HCT116 (cell line): Measurements from ENCODE around the gene STK39. TPM values are rescaled to one million over a fixed set of nuclear protein-coding genes. Genes with fewer than 3 reads are reported as not detected.

Experiments used
- ATAC-seq: fragments of 200-7000 bp; cut with Tn5 transposase; 2 replicates; pipeline ENCODE4 v1.9.1; 2020; ENCODE audit warnings: mild to moderate bottlenecking, moderate library complexity
- BruUV-seq: library from RNA; stranded (reverse); fragments of 400-500 nt; replicated peaks from 2 replicates; lab custom pipeline; 2021; lab: Mats Ljungman, UMichigan
- CTCF ChIA-PET: fragments of 300-600 bp; sonication (Branson Sonifier 250); formaldehyde crosslinking; loops from one replicate; lab custom pipeline; 2021; ENCODE audit warnings: antibody characterized with exemption; lab: Charles Lee
- POLR2A ChIA-PET: fragments of 300-600, 350-600 bp; sonication (Branson Sonifier 250); formaldehyde crosslinking; loops from one replicate; lab custom pipeline; 2021; ENCODE audit warnings: antibody characterized with exemption; lab: Charles Lee
- RAD21 ChIA-PET, 2 experiments: fragments of 300-600 bp; sonication (Branson Sonifier 250); formaldehyde crosslinking; loops; one replicate each; lab custom pipeline; 2023; ENCODE audit warnings: low total read pairs in 2 of 2; ENCODE audit not compliant: uncharacterized antibody in 2 of 2, unreplicated experiment in 2 of 2, low non-redundant PET in 1 of 2; lab: Charles Lee
- DNase-seq: peaks from one replicate; pipeline ENCODE4 v3.0.0-alpha.2; 2010; ENCODE audit warnings: low read depth, low spot score
- H2AFZ ChIP-seq: fragments of 200-600 bp; shearing (Covaris generic), sonication (generic); 2 replicates; pipeline ENCODE4 v1.6.1; 2017; ENCODE audit warnings: low read depth, mixed run types, mixed read lengths, antibody characterized with exemption, low read length; ENCODE audit not compliant: poor library complexity, severe bottlenecking
- H3K27ac ChIP-seq: 2 replicates; pipeline ENCODE4 v1.5.1; 2012; ENCODE audit warnings: low read depth, low read length
- H3K27me3 ChIP-seq: fragments of 200-600 bp; sonication (generic); 2 replicates; pipeline ENCODE4 v1.6.1; 2016; ENCODE audit warnings: mixed run types, low read length, mixed read lengths; ENCODE audit not compliant: insufficient read depth
- H3K36me3 ChIP-seq, 2 experiments: fragments of 200-500 bp in 1 of 2; fragments of 200-600 bp in 1 of 2; sonication (Bioruptor generic) in 1 of 2; sonication (generic) in 1 of 2; 2 replicates each; pipeline versions ENCODE4 v1.5.1 to v1.6.1; 2014 to 2016; ENCODE audit warnings: low read length in 2 of 2, inconsistent platforms in 1 of 2, mixed read lengths in 1 of 2, mixed run types in 1 of 2; ENCODE audit not compliant: insufficient read depth in 2 of 2, control insufficient read depth in 1 of 2
- H3K4me1 ChIP-seq, 2 experiments: fragments of 200-600 bp in 1 of 2; sonication (generic) in 1 of 2; 2 replicates each; pipeline versions ENCODE4 v1.5.1 to v1.6.1; 2012 to 2017; ENCODE audit warnings: low read length in 2 of 2, inconsistent platforms in 1 of 2, mild to moderate bottlenecking in 1 of 2, mixed read lengths in 1 of 2, mixed run types in 1 of 2, moderate library complexity in 1 of 2; ENCODE audit not compliant: insufficient read depth in 2 of 2, control insufficient read depth in 1 of 2
- H3K4me2 ChIP-seq: fragments of 200-600 bp; sonication (generic); 2 replicates; pipeline ENCODE4 v1.6.1; 2017; ENCODE audit warnings: mixed run types, low read length, mixed read lengths
- H3K4me3 ChIP-seq, 2 experiments: fragments of 200-600 bp in 1 of 2; sonication (generic) in 1 of 2; replicated peaks in 1 of 2; 2 replicates each; pipeline ENCODE4 v1.5.1; 2011 to 2016; ENCODE audit warnings: low read length in 2 of 2, control low read depth in 1 of 2, low read depth in 1 of 2, mild to moderate bottlenecking in 1 of 2, mixed read lengths in 1 of 2, mixed run types in 1 of 2
- H3K79me2 ChIP-seq: fragments of 200-600 bp; sonication (generic); 2 replicates; pipeline ENCODE4 v1.6.1; 2017; ENCODE audit warnings: mild to moderate bottlenecking, mixed run types, low read length, moderate library complexity, mixed read lengths; ENCODE audit not compliant: insufficient read depth
- H3K9ac ChIP-seq: fragments of 200-600 bp; sonication (generic); 2 replicates; pipeline ENCODE4 v1.6.1; 2016; ENCODE audit warnings: low read length, mixed read lengths
- H3K9me2 ChIP-seq: fragments of 200-600 bp; sonication (generic), shearing (Covaris generic); 2 replicates; pipeline ENCODE4 v1.6.1; 2017; ENCODE audit warnings: mixed run types, mild to moderate bottlenecking, moderate library complexity; ENCODE audit not compliant: insufficient read depth
- H3K9me3 ChIP-seq, 2 experiments: fragments of 200-500 bp in 1 of 2; fragments of 200-600 bp in 1 of 2; sonication (Bioruptor generic) in 1 of 2; sonication (generic) in 1 of 2; 2 replicates each; pipeline ENCODE4 v1.6.1; 2014 to 2017; ENCODE audit warnings: low read length in 2 of 2, mixed read lengths in 2 of 2, inconsistent platforms in 1 of 2, low read depth in 1 of 2, mild to moderate bottlenecking in 1 of 2, mixed run types in 1 of 2, moderate library complexity in 1 of 2; ENCODE audit not compliant: control insufficient read depth in 1 of 2, insufficient read depth in 1 of 2
- H4K20me1 ChIP-seq: fragments of 200-600 bp; sonication (generic), shearing (Covaris generic); 2 replicates; pipeline ENCODE4 v1.6.1; 2017; ENCODE audit warnings: mixed run types, mild to moderate bottlenecking, moderate library complexity; ENCODE audit not compliant: insufficient read depth
- CBX3 ChIP-seq: IDR thresholded peaks from 2 replicates; pipeline ENCODE4 v1.6.1; 2012; ENCODE audit warnings: low read depth
- CEBPB ChIP-seq: IDR thresholded peaks from 2 replicates; pipeline ENCODE4 v1.6.1; 2012; ENCODE audit warnings: low read depth
- EZH2 ChIP-seq: fragments of 200-600 bp; sonication (generic); IDR thresholded peaks from 2 replicates; pipeline ENCODE4 v1.6.1; 2017; ENCODE audit warnings: antibody characterized with exemption, mixed run types
- JUND ChIP-seq: IDR thresholded peaks from 2 replicates; pipeline ENCODE4 v1.6.1; 2012
- POLR2AphosphoS5 ChIP-seq: IDR thresholded peaks from 2 replicates; pipeline ENCODE4 v1.6.1; 2011; ENCODE audit warnings: mild to moderate bottlenecking, low read depth, low read length, moderate library complexity
- RAD21 ChIP-seq: IDR thresholded peaks from 2 replicates; pipeline ENCODE4 v1.6.1; 2012; ENCODE audit warnings: low read depth, mild to moderate bottlenecking
- SRF ChIP-seq: IDR thresholded peaks from 2 replicates; pipeline ENCODE4 v1.6.1; 2012; ENCODE audit warnings: low read depth
- YY1 ChIP-seq: IDR thresholded peaks from 2 replicates; pipeline ENCODE4 v1.6.1; 2011; ENCODE audit warnings: low read length, low read depth, moderate library complexity, mild to moderate bottlenecking; ENCODE audit not compliant: insufficient replicate concordance; ENCODE audit errors: extremely low read depth
- ZFX ChIP-seq: fragments of 450-650 bp; IDR thresholded peaks from 2 replicates; pipeline ENCODE4 v1.6.1; 2017
- intact Hi-C: fragments of 100-400 bp; cut with micrococcal nuclease; formaldehyde crosslinking; loops from 2 replicates; pipeline ENCODE4 v1.10.0; 2022
- total RNA-seq: library from RNA; stranded (reverse); gene quantifications from one replicate; pipeline ENCODE4 v1.2.1, GENCODE V29; 2021; ENCODE audit not compliant: unreplicated experiment
- TF ChIP-seq, protein P1 (sequence below): IDR thresholded peaks from 2 replicates; pipeline ENCODE4 v1.6.1; 2012
- TF ChIP-seq, protein P2 (sequence below): IDR thresholded peaks from 2 replicates; pipeline ENCODE4 v1.6.1; 2012

The STK39 gene
- total RNA-seq, 1 experiment from 2014 or later, result 118 TPM

DNA sequence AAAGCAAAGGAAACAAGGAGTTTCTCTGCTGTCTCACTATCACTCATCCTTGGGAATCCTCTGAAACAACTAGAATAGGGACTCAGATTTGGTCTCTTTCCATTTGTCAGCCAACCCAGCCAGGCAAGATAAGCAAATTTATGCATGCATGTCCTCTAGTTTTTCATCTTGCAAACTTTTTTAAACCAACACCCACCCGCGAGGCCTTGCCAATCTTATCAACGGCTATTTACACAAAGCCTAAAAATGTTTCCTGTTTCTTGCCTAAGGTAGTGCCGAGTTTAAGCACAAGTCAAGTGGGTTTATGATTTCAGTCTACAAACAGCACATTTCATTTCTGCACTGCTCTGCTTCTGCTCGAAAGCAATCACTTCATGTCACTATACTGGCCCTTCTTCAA lies 240.9 kb downstream of the STK39 start:
- Histone ChIP-seq H3K27ac (no peak overlapping the region), H3K36me3 (peaks cover 0 to 6% of the 10 kb centered on the region in 2 experiments; a peak in 1 of 4 replicates), H3K9me2 (no peaks in the 10 kb centered on the region), H3K4me3 (no peak overlapping the region), H3K9me3 (no peaks in the 10 kb centered on the region), H3K4me1 (peaks cover 8 to 9% of the 10 kb centered on the region in 2 experiments), H3K79me2 (no peaks in the 10 kb centered on the region), H2AFZ (no peak overlapping the region), H3K4me2 (no peak overlapping the region), H3K9ac (no peak overlapping the region), H3K27me3 (no peaks in the 10 kb centered on the region), H4K20me1 (no peaks in the 10 kb centered on the region)
- DNase-seq (no peak), ATAC-seq (no peak)
- POLR2A ChIA-PET, result no interaction called here
- CTCF ChIA-PET, result no interaction called here
- RAD21 ChIA-PET, result no interaction called here
- TF ChIP-seq CBX3, result no peak
- intact Hi-C loops, result no loop called here
- no TSS peak for BruUV-seq

DNA sequence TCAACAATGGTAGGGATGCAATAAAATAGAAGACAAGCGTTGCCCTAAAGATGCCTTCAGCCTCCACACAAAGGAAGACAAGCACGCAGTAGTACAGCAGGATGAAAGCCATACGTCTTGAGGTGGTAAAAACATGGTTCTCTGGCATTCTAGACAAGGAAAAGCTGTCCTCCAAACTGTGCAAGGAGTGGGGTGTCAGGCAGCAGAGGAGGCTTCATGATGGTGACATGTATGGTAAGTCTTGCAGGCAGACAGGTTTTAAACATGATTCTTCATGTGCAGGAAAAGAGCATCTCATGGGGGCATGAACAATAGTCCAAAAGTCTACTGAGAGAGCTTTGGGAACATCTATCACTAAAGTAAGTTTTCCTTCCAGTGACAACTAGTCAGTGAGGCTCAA lies 241.8 kb downstream of the STK39 start:
- H4K20me1 ChIP-seq, result no peaks in the 10 kb centered on the region
- ATAC-seq, result no peak
- H3K9me2 ChIP-seq, result no peaks in the 10 kb centered on the region
- POLR2A ChIA-PET, result no interaction called here
- H3K4me1 ChIP-seq, result peaks cover 8 to 9% of the 10 kb centered on the region in 2 experiments
- H3K4me2 ChIP-seq, result no peak overlapping the region
- H3K27me3 ChIP-seq, result no peaks in the 10 kb centered on the region
- H3K27ac ChIP-seq, result no peak overlapping the region
- 0 out of 4 replicates have a peak, but pooled peaks cover 0 to 5% of the 10 kb centered on the region in 2 experiments for H3K36me3 ChIP-seq
- DNase-seq, result no peak
- peaks cover 7% of the 10 kb centered on the region; the same call in 1 of the 2 replicates for H3K79me2 ChIP-seq
- RAD21 ChIA-PET, result no interaction called here
- no peaks in the 10 kb centered on the region for H3K9me3 ChIP-seq
- H3K9ac ChIP-seq, result no peak overlapping the region
- TF ChIP-seq YY1 (no peak), EZH2 (no peak), RAD21 (no peak), CEBPB (no peak), POLR2AphosphoS5 (no peak), SRF (no peak), JUND (no peak), ZFX (no peak)
- TF ChIP-seq, protein P1, sequence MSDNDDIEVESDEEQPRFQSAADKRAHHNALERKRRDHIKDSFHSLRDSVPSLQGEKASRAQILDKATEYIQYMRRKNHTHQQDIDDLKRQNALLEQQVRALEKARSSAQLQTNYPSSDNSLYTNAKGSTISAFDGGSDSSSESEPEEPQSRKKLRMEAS, result no peak
- TF ChIP-seq, protein P2, sequence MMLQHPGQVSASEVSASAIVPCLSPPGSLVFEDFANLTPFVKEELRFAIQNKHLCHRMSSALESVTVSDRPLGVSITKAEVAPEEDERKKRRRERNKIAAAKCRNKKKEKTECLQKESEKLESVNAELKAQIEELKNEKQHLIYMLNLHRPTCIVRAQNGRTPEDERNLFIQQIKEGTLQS, result no peak
- BruUV-seq, result no TSS peak
- intact Hi-C loops, result no loop called here
- CTCF ChIA-PET, result no interaction called here
- H3K4me3 ChIP-seq, result no peak overlapping the region
- no peak overlapping the region for H2AFZ ChIP-seq
